ENCODE measurements around the gene SENP8.

- no peak for TF ChIP-seq EP300 (IDR thresholded peaks at IDR 0.05; ENCODE audit: borderline replicate concordance in 1 of 2, low read depth in 2 of 2, low read length in 2 of 2)
- TF ChIP-seq CTCF (IDR thresholded peaks at IDR 0.05; ENCODE audit: control extremely low read depth in 1 of 3, insufficient read depth in 1 of 3, low read depth in 1 of 3, low read length in 3 of 3): no peak
- no peak for TF ChIP-seq JUND (IDR thresholded peaks at IDR 0.05; ENCODE audit: low read length)
- TF ChIP-seq SP2 (IDR thresholded peaks at IDR 0.05; ENCODE audit: low read length): no peak
- no peak for TF ChIP-seq ATF3 (IDR thresholded peaks at IDR 0.05; ENCODE audit: insufficient read depth, low read depth, low read length)
- no peak for TF ChIP-seq EGR1 (IDR thresholded peaks at IDR 0.05; ENCODE audit: borderline replicate concordance, low read depth, low read length)
- TF ChIP-seq SIN3A (conservative IDR thresholded peaks at IDR 0.05 in 1 of 2, IDR thresholded peaks at IDR 0.05 in 1 of 2; ENCODE audit: low read depth in 1 of 2, low read length in 2 of 2): no peak
- no peak for TF ChIP-seq RNF2 (IDR thresholded peaks at IDR 0.05; ENCODE audit: borderline replicate concordance, low read depth, low read length, missing control alignments, poor library complexity, severe bottlenecking)
Measured at GRCh38 chr15:72098040-72098439, 20.2 kb upstream of the SENP8 start.
